Smooth muscle cell of the brain vasculature (primary cell): Measurements from ENCODE around the gene P2RX5.

Experiments
- DNase-seq: peaks from one replicate; pipeline ENCODE4 v3.0.0-alpha.2; 2012; ENCODE audit warnings: low read depth, low spot score

P2RX5 gene

DNA sequence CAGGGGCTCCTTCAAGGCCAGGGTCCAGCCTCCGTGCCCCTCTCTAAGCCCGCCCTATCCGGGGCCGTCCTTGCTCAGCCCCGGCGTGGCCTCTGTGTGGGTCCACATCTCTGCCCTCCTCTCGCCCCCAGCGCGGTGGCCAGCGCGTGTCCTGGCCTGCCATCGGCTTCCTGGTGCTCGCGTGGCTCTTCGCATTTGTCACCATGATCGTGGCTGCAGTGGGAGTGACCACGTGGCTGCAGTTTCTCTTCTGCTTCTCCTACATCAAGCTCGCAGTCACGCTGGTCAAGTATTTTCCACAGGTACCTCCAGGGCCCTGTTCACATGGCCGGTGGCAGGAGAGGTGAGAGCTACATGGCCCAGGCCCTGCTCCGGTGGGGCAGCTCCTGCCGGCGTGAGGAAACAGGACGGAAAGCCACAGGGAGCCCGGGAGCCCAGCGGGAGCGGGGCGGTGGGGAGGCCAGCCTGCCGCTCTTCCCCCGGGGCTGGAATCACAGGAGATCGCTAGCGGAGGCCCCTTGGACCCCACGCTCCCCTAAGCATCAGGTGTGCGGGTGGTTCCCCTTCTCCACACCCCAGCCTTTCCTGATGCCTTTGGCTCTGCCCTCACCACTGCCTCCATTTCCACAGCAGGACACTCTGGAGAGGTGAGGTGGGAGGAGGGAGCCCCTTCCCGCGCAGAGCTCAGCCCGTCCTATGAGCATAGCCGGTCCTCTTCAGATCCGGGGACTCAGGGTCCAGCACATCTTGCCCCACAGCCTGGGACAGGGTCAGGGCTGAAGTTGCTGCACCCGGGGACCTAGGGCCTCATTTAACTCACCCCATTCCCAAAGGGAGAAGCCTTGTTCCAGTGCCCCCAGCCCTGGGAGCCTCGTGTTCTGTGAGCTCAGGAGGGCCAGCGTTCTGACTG is 37.8 kb downstream of the P2RX5 start:
- no peak for DNase-seq

GRCh38 chr17:3657588-3657869 is 38.4 kb downstream of the P2RX5 start:
- no peak for DNase-seq

GRCh38 chr17:3656755-3657587 is 39.0 kb downstream of the P2RX5 start:
- no peak for DNase-seq

GRCh38 chr17:3656353-3656752 is 39.6 kb downstream of the P2RX5 start:
- DNase-seq, result no peak

DNA sequence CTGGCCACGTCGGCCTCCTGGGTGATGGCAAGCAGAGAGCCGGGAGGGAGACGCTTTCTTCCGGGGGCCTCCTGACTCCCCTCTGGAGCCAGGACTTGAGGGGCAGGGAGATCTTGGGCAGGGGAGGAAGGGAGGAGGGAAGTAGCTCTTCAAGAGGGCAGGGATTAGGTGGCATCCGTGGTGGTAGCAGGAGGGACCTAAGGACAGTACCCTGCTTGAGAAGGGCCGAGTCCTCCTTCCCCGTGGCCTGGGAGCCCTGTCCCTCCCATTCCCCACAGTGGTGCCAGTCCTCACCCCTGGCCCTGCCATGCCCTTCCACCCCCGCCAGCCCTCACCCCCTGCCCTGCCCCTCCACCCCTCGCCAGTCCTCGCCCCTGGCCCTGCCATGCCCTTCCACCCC is 40.2 kb downstream of the P2RX5 start:
- no peak for DNase-seq

- DNase-seq, result no peak
Measured at GRCh38 chr17:3647769-3648555, 48.0 kb downstream of the P2RX5 start.

- DNase-seq, result no peak
Measured at GRCh38 chr17:3647251-3647650, 48.7 kb downstream of the P2RX5 start.

DNA sequence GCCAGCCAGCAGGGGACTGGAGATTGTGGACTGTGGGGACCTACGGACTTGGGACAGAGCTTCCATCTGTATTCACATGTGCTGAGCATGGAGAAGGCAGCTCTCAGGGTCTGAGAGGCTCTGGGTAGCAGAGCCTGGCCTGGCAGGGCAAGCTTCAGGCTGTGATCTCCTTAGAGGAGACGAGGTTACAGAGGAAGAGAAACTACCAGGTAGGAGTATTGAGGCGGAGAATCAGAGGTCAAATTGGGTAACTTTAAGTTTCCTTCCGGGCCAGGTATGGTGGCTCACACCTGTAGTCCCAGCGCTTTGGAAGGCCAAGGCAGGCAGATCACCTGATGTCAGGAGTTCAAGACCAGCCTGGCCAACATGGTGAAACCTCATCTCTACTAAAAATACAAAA is 50.6 kb downstream of the P2RX5 start:
- no peak for DNase-seq

- DNase-seq, result no peak
Measured at GRCh38 chr17:3643889-3644349, 52.0 kb downstream of the P2RX5 start.

DNA sequence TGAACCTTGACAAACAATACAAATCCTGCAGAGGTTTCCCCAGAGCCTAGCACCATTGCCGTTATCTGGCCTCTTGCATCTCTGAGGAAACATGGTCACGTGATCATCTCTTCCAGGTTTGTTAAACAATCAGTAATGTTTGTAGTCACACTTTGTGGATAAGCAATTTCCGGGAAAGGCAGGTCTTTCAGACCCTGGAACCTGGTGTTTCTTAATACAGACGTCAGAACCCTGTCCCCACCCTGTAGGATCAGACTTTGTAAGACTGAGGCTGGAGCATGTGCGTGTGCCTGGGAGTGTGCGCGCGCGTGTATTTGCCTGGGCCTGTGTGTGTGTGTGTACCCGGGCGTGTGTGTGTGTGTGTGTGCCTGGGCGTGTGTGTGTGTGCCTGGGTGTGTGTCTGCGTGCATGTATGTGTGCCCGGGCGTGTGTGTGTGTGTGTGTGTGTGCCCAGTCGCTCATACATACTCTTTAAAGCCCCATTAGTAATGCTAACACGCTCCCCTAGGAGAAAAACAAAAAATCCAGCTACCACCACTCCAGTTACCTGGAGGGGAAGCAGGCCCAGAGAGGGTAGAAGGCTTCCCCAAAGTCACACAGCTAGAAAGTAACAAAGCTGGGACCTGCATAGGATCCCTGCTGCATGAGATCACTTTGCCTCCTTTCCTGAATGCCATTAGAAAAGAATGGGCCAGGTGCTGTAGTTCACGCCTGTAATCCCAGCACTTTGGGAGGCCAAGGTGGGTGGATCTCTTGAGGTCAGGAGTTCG is 54.1 kb downstream of the P2RX5 start:
- DNase-seq, result no peak

- no peak for DNase-seq
Measured at GRCh38 chr17:3641014-3641413, 54.9 kb downstream of the P2RX5 start.

GRCh38 chr17:3639981-3640596 is 55.9 kb downstream of the P2RX5 start:
- no peak for DNase-seq

GRCh38 chr17:3636908-3637373 is 59.0 kb downstream of the P2RX5 start:
- no peak for DNase-seq

- peak; percentile 82 for DNase-seq
Measured at GRCh38 chr17:3636154-3636907, 59.6 kb downstream of the P2RX5 start, which contains the start of the genes CTNS and SHPK. CTNS (plus strand) TSS chr17:3636760; CDS start chr17:3640207, 3,447 bp downstream. SHPK (minus strand) TSS chr17:3636250; CDS start chr17:3636219, 31 bp downstream.

GRCh38 chr17:3635474-3636153 is 60.3 kb downstream of the P2RX5 start:
- no peak for DNase-seq

DNA sequence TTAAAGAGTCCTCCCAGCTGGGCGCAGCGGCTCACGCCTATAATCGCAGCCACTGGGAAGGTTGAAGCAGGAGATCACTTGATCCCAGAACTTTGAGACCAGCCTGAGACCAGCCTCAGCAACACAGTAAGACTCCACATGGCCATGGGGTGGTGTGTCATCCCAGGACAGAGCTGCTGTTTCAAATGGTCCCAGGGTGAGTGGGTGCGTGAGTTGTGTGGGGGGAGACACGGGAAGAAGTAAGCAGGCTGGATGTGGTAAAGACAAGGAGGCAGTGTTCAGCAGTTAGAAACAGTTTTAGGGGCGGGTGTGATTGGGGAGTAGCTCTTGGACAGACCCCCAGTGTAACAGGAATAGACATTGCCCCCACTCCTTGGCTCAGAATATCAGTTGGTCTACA is 63.7 kb downstream of the P2RX5 start:
- no peak for DNase-seq

DNA sequence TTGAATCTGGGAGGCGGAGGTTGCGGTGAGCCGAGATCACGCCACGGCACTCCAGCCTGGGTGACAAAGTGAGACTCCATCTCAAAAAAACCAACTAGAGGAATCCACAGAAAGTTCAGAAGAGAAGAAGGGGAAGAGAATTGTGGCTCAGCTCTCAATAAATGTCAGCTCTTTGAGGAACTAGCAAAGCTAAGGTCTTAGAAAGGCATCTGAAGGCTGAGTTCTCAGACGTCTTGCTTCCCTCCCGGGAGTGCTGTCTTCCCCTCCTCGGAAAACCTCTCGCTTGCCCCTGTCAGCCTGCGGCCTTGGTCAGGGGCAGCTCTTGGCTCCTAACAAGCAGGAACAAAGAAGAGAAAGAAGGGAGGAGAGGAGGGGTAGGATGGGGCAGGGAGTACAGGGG is 65.2 kb downstream of the P2RX5 start:
- no peak for DNase-seq

DNA sequence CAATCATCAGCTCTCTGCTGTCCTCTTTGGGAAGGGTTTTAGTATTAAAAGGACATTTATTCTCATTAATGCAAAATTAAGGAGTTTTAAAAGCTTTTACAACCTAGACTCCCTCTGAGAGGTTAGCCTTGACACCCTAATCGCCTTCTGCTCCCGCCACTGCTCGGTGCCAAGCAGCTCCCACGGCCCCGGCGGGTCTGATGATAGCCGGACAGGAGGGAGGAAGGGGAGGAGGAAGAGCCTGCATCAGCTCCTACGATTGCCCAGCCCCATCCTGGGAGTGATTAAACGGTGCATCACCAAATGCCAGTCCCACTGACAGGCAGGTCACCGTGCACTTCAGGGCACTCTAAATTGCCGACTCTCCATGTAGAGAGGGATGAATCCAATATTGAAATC is 68.2 kb downstream of the P2RX5 start:
- DNase-seq, result no peak
